ENCODE measurements around the gene ELMO3.

ELMO3 gene

GRCh38 chr16:67199808-67200198, 872 bp downstream of the ELMO3 start:
- DNase-seq = no peak

- DNase-seq = no peak
These were observed 1.6 kb downstream of the ELMO3 start for GRCh38 chr16:67200491-67200890.

GRCh38 chr16:67201411-67202345, 2.7 kb downstream of the ELMO3 start:
- DNase-seq = no peak

DNA sequence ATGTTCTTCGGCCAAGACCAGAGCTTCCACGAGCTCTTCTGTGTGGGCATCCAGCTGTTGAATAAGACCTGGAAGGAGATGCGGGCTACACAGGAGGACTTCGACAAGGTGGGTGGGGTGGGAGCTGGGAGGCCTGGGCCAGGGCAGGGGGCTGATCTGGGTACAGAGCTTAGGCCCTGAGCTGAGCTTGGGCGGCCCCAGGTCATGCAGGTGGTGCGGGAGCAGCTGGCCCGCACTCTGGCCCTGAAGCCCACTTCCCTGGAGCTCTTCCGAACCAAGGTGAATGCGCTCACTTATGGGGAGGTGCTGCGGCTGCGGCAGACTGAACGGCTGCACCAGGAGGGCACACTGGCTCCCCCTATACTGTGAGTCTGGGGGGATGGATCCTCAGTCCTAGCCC, 3.5 kb downstream of the ELMO3 start:
- DNase-seq = no peak

DNA sequence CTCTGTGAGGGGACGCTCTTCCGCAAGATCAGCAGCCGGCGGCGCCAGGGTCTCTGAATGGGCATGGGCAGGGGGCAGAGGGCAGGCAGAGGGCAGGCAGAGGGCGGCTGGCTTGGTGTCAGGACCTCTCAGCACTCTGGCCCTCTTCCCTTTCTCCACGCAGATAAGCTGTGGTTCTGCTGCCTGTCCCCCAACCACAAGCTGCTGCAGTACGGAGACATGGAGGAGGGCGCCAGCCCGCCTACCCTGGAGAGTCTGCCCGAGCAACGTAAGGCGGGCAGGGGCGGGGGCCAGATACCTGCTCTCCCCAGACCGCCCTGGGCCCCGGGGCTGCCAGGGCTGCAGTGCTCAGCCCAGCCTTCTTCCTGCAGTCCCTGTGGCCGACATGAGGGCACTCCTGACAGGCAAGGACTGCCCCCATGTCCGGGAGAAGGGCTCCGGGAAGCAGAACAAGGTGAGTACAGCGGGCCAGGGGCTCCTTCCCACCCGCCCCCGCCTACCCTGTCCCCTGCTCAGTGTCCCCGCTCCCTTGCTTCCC, 4.1 kb downstream of the ELMO3 start:
- DNase-seq = no peak

DNA sequence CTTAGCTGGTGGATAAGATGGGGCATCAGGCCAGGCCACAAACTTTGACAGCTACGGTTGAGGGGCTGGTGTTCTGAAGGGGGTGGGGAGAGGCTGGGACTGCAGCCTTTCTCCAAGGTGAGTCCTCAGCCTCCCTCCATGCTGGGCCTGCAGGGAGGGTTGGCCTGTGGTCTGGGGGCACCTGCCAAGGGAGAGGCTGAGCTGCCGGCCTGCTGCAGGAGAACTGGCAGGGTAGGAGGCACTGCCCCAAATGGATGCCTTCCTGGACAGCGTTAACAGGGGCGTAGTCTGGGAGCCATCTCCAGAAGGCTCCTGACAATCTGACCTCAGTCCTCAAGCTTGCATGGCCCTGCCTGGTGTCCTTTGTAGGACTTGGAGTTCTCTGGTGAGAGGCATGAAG, 5.1 kb downstream of the ELMO3 start:
- no peak for DNase-seq

- DNase-seq = no peak
These were observed 7.4 kb downstream of the ELMO3 start for GRCh38 chr16:67206129-67206837.

DNA sequence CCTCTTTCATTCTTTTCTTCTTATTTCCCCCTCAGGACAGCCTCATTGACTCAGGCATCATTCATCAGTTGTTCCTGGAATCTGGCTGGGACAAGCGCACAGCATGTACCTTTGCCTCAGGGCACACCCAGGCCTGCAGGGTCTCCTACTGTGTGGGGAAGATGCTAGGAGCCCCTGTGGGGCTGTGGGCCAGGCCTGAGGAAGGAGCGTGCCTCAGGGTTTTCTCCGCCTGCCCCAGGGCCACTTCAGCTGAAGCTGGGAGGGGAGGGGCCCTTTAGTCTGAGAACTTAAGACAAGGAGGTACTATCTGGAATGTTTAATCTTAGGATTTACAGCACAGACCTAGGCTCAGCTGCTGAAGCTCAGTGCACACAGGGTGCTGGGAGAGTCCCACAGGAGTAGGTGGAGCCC, 7.9 kb downstream of the ELMO3 start:
- no peak for DNase-seq

GRCh38 chr16:67207249-67208091, 8.5 kb downstream of the ELMO3 start:
- DNase-seq = no peak

- DNase-seq = no peak
These were observed 9.4 kb downstream of the ELMO3 start for GRCh38 chr16:67208154-67208896.

GRCh38 chr16:67209565-67209964, 10.6 kb downstream of the ELMO3 start:
- no peak for DNase-seq

- DNase-seq = no peak
These were observed 11.4 kb downstream of the ELMO3 start for GRCh38 chr16:67210069-67210937.

DNA sequence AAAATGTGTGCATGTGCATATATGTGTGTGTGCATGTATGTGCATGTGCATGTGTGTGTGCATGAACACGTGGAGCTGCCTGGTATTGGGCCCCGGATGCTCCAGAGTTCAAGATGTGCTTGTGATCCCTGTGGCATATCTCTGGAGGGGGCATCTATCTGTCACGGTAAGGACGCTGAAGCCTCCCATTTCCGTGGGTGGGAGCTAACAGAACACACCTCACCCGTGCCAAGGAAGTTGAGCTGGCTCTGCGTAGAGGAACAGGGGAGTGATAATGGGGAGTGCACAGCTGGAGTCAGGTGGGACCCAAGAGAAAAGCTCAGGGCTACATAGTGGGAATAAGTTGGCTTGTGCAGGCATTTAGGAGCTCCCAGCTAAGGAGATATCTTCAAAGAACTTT, 12.7 kb downstream of the ELMO3 start:
- DNase-seq = no peak

DNA sequence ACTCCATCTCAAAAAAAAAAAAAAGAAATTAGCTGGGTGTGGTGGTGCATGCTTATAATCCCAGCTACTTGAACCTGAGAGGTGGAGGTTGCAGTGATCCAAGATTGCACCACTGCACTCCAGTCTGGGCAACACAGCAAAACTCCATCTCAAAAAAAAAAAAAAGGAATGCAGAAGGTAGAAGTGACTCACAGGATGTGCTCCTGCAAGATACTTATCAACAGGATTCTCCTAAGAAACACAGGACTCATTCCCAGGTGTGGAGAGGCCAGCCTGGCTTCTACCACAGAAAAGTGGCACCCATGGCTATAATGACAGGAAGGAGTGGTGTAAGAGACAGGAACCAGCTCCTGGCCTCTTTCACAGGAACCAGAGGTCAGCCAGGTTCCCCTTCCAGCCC, 13.8 kb downstream of the ELMO3 start:
- DNase-seq = no peak

DNA sequence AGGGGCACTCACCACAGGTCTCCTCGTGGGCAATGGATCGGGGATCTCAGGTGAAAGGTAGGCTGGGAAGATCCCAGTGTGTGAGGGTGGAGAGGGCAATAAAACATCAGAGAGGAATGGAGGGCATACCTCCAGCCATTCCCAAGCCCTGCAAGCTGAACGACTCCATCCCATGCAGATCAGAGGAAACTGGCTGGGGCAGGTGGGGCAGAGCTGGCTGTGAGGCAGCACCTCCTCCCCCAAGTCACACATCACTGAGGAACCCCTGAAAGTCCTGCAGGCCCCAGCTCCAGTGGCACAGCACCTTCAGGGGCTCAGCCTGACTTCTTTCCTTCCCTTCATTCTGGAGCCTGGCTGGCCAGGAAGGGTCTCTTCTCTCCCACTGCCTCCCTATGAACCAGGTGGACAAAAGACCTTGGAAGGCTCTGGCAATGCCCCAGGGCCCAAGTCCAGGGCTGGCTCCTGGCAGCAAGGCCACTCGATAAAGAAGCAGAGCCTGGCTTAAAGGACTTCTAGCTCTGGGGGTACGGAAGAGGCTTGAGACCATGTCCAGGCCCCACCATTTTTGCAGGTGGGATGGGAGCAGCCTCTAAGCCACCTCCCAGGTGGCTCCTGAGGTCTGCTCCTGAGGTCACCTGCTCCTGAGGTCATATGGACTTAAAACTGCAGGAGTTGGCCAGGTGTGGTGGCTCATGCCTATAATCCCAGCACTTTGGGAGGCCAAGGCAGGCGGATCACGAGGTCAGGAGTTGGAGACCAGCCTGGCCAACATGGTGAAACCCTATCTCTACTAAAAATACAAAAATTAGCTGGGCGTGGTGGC, 14.5 kb downstream of the ELMO3 start:
- no peak for DNase-seq

DNA sequence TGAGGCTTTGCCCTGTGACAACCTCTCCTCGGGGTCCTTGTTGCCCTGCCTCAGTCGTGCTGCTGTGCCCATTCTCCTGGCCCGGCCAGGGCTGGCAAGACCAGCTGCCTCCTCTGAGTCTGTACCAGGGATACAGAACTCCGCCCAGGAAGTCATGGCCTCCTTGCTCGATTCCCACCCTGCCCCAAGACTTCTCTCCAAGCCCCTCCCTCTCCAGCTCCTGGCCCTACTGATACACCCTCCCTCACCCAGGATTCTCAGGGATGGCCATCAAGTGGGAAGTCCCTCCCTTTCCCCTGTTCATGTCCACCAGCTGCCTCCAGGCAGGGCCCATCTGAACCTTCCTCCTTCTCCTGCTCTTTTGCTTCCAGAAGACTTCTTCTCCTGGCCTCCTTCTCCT, 16.8 kb downstream of the ELMO3 start:
- no peak for DNase-seq

DNA sequence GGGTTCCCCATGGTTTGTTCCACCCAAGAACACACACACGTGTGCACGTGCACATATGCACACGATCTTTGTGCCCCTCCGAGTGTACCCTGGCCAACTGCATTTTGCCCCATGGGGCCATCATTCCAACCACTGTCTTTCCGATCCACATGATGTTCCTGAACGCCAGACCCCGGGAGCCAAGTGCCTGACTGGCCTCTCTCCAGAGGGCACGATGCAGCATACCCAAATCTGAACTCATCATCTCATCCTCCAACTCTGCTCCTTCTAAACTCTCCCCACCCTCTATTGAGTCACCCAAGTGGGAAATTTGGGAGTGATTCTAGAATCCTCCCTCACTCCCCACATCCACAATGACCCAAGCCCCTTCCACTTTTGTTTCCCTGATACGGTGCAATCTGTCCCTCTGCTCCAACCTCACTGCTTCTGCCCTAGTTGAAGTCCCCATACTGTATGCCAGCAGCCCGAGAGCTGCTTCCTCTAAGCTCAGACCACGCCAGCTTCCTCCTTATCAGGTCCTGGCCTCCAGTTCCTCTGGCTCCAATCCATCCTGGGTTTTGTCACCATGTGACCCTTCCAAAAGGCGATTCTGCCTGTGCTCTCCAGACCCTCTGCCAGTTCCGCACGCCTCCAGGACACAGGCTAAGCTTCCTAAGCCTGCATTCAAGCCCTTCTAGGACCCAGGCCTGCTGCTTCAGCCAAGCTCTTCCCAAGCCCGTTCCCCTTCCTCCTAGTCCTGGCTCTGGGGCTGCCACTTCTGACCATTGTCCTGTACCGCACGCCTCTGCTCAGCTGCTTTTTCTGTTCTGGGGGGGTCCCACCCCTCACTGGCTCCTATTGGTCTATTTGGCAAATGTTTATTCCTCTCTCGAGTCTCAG, 17.9 kb downstream of the ELMO3 start:
- DNase-seq = no peak

DNA sequence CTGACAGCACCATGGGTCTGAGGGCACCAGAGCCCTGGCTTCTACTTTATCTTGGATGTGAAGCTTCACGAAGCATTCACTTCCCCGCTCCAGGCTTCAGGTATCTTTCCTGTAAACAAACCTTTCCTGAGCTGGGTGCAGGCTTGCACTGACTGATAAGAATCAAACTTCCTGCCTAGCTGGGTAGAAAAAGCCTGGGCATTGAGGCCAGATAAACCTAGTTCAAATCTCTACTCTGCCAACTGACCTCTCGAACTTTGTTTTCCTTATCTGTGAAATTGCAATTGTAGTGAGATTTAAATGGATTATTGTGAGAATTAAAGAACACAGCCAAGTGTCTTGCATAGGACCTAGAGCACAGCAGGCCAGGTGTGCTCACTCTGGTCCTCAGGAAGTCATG, 25.1 kb downstream of the ELMO3 start:
- DNase-seq = no peak

DNA sequence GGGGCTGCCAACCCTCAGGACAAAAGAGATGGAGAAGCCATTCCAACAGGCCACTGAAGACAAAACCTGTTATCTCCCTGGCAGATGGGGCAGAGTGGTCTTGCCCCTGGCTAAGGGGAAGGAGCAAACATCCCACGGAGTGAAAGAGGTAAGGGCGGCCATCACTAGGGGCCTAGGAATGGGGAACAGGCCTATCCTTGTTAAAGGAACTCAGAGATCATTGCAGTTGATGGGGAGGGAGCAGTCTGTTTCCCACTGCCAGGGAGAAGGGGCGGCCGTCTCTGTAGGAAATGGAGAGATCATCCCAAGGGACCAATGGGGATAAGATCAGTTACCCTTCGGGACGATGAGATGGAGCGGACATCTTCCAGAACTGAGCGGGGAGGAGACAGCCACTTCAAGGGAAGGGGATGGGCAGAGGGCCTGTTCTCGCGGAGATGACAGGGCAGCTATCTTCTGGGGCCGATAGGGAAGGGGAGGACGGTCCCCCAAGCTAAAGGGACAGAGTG, 27.4 kb downstream of the ELMO3 start:
- no peak for DNase-seq

Measured in activated CD4-positive, CD25-positive, alpha-beta regulatory T cell (primary cell).